Loucy (cell line): ENCODE results near the gene PHACTR1.

Experiments used
- H2AFZ ChIP-seq: fragments of 200-600 bp; sonication (generic); 2 replicates; pipeline ENCODE4 v1.6.0; 2016; ENCODE audit warnings: antibody characterized with exemption, mild to moderate bottlenecking, low read length, moderate library complexity
- H3F3A ChIP-seq: fragments of 200-600 bp; 2 replicates; pipeline ENCODE4 v1.6.0; 2016; ENCODE audit warnings: antibody characterized with exemption, low read depth, mild to moderate bottlenecking
- H3K27me3 ChIP-seq: fragments of 200-600 bp; sonication (generic); 2 replicates; pipeline ENCODE4 v1.6.1; 2014; ENCODE audit warnings: low read length, mild to moderate bottlenecking; ENCODE audit not compliant: insufficient read depth, poor library complexity, severe bottlenecking
- H3K36me3 ChIP-seq: fragments of 200-600 bp; sonication (generic); 2 replicates; pipeline ENCODE4 v1.6.1; 2016; ENCODE audit warnings: low read length; ENCODE audit not compliant: insufficient read depth
- H3K4me1 ChIP-seq: fragments of 200-600 bp; sonication (generic); 2 replicates; pipeline ENCODE4 v1.5.1; 2014; ENCODE audit warnings: low read length, mild to moderate bottlenecking; ENCODE audit not compliant: insufficient read depth, poor library complexity, severe bottlenecking
- H3K4me2 ChIP-seq: fragments of 200-600 bp; sonication (generic); 2 replicates; pipeline ENCODE4 v1.6.0; 2014; ENCODE audit warnings: antibody characterized with exemption, low read length, low read depth, mild to moderate bottlenecking; ENCODE audit not compliant: poor library complexity, severe bottlenecking
- H3K4me3 ChIP-seq: fragments of 200-600 bp; sonication (generic); 2 replicates; pipeline ENCODE4 v1.5.1; 2014; ENCODE audit warnings: low read length, mild to moderate bottlenecking, mixed read lengths; ENCODE audit not compliant: poor library complexity, severe bottlenecking
- H3K79me2 ChIP-seq: fragments of 200-600 bp; sonication (generic); 2 replicates; pipeline ENCODE4 v1.6.1; 2014; ENCODE audit warnings: low read length; ENCODE audit not compliant: insufficient read depth
- H3K9ac ChIP-seq: fragments of 200-600 bp; sonication (generic); 2 replicates; pipeline ENCODE4 v1.6.0; 2014; ENCODE audit warnings: mild to moderate bottlenecking, low read depth, low read length, moderate library complexity; ENCODE audit not compliant: poor library complexity, severe bottlenecking
- H3K9me2 ChIP-seq: fragments of 200-600 bp; sonication (generic); replicated peaks from 2 replicates; pipeline ENCODE4 v1.6.1; 2016; ENCODE audit warnings: low read depth, low read length, mixed read lengths
- H3K9me3 ChIP-seq: fragments of 200-600 bp; sonication (generic); 2 replicates; pipeline ENCODE4 v1.6.1; 2014; ENCODE audit warnings: mild to moderate bottlenecking, antibody characterized with exemption, low read length, low read depth; ENCODE audit not compliant: insufficient read depth
- H4K20me1 ChIP-seq: fragments of 200-600 bp; sonication (generic); 2 replicates; pipeline ENCODE4 v1.6.0; 2014; ENCODE audit warnings: antibody characterized with exemption, low read length, mild to moderate bottlenecking; ENCODE audit not compliant: insufficient read depth, poor library complexity, severe bottlenecking
- CTCF ChIP-seq: fragments of 200-600 bp; sonication (generic); conservative IDR thresholded peaks from 2 replicates; pipeline ENCODE4 v1.5.1; 2014; ENCODE audit warnings: mild to moderate bottlenecking, antibody characterized with exemption, low read length
- EZH2phosphoT487 ChIP-seq: fragments of 200-600 bp; IDR thresholded peaks from 2 replicates; pipeline ENCODE4 v1.6.1; 2018; ENCODE audit warnings: antibody characterized with exemption, mild to moderate bottlenecking, moderate library complexity, borderline replicate concordance

PHACTR1 gene

GRCh38 chr6:12927746-12928145 is 211.2 kb downstream of the PHACTR1 start:
- Histone ChIP-seq H3K4me3 (no peak overlapping the region), H3K4me1 (no peaks in the 10 kb centered on the region), H3K27me3 (no peaks in the 10 kb centered on the region), H2AFZ (no peak overlapping the region), H4K20me1 (no peaks in the 10 kb centered on the region), H3K4me2 (no peak overlapping the region), H3K36me3 (no peaks in the 10 kb centered on the region), H3F3A (no peaks in the 10 kb centered on the region), H3K9me3 (no peaks in the 10 kb centered on the region), H3K79me2 (no peaks in the 10 kb centered on the region), H3K9me2 (no peaks in the 10 kb centered on the region), H3K9ac (no peak overlapping the region)
- TF ChIP-seq CTCF (no peak), EZH2phosphoT487 (no peak)

GRCh38 chr6:12929678-12930077 is 213.1 kb downstream of the PHACTR1 start:
- Histone ChIP-seq H3K4me3 (no peak overlapping the region), H3K9me3 (no peaks in the 10 kb centered on the region), H3K79me2 (no peaks in the 10 kb centered on the region), H3K9ac (no peak overlapping the region), H3K27me3 (no peaks in the 10 kb centered on the region), H3K36me3 (no peaks in the 10 kb centered on the region), H3K4me1 (no peaks in the 10 kb centered on the region), H3F3A (no peaks in the 10 kb centered on the region), H4K20me1 (no peaks in the 10 kb centered on the region), H3K4me2 (no peak overlapping the region), H2AFZ (no peak overlapping the region), H3K9me2 (no peaks in the 10 kb centered on the region)
- TF ChIP-seq EZH2phosphoT487 (no peak), CTCF (no peak)

GRCh38 chr6:12931639-12932038 is 215.1 kb downstream of the PHACTR1 start:
- no peaks in the 10 kb centered on the region for H3K79me2 ChIP-seq
- peaks cover 4% of the 10 kb centered on the region for H3K4me1 ChIP-seq
- no peaks in the 10 kb centered on the region for H4K20me1 ChIP-seq
- H3K9me3 ChIP-seq, result no peaks in the 10 kb centered on the region
- no peak overlapping the region for H3K4me3 ChIP-seq
- no peak overlapping the region for H3K9ac ChIP-seq
- H3K36me3 ChIP-seq, result no peaks in the 10 kb centered on the region
- TF ChIP-seq CTCF (no peak), EZH2phosphoT487 (no peak)
- no peaks in the 10 kb centered on the region for H3K27me3 ChIP-seq
- no peak overlapping the region for H2AFZ ChIP-seq
- H3K9me2 ChIP-seq, result no peaks in the 10 kb centered on the region
- H3F3A ChIP-seq, result no peaks in the 10 kb centered on the region
- H3K4me2 ChIP-seq, result no peak overlapping the region
